22Rv1 (cell line): ENCODE results near the gene TBC1D5.

Source experiments
- ZFX ChIP-seq: fragments of 450-650 bp; IDR thresholded peaks from 2 replicates; pipeline ENCODE4 v1.6.1; 2017; ENCODE audit warnings: antibody characterized with exemption, borderline replicate concordance
- TF ChIP-seq, protein P1 (sequence below): fragments of 450-650 bp; IDR thresholded peaks from 2 replicates; pipeline ENCODE4 v1.5.1; 2017; ENCODE audit warnings: mild to moderate bottlenecking

DNA sequence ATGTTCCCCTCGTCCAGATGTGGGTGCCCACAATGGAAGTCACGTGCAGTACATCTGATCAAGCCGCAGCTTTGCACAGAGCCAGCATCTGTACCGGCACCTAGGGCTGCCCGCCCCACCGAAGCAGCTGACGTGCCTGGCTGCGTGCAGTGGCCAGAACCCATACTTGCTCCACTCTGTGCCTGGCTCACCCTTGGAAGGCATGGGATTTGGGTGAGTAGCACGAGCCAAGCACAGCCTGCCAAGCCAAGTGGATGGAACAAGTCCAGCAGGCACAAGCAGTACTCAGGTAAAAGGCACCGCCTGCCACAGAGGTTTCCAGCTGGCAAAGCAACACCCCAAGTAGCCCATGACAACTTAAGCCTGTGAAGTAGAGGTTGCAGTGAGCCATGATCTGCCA lies 261.3 kb downstream of the TBC1D5 start:
- TF ChIP-seq, protein P1, sequence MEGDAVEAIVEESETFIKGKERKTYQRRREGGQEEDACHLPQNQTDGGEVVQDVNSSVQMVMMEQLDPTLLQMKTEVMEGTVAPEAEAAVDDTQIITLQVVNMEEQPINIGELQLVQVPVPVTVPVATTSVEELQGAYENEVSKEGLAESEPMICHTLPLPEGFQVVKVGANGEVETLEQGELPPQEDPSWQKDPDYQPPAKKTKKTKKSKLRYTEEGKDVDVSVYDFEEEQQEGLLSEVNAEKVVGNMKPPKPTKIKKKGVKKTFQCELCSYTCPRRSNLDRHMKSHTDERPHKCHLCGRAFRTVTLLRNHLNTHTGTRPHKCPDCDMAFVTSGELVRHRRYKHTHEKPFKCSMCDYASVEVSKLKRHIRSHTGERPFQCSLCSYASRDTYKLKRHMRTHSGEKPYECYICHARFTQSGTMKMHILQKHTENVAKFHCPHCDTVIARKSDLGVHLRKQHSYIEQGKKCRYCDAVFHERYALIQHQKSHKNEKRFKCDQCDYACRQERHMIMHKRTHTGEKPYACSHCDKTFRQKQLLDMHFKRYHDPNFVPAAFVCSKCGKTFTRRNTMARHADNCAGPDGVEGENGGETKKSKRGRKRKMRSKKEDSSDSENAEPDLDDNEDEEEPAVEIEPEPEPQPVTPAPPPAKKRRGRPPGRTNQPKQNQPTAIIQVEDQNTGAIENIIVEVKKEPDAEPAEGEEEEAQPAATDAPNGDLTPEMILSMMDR, result no peak
- no peak for TF ChIP-seq ZFX
